GM18499 (cell line): ENCODE data around the gene EN1.

Experiments used
- ATAC-seq: cut with Tn5 transposase; IDR thresholded peaks from one replicate; pipeline ENCODE4 v1.9.1; 2021; ENCODE audit warnings: moderate number of reproducible peaks; ENCODE audit not compliant: insufficient read depth, unreplicated experiment

Gene EN1

DNA sequence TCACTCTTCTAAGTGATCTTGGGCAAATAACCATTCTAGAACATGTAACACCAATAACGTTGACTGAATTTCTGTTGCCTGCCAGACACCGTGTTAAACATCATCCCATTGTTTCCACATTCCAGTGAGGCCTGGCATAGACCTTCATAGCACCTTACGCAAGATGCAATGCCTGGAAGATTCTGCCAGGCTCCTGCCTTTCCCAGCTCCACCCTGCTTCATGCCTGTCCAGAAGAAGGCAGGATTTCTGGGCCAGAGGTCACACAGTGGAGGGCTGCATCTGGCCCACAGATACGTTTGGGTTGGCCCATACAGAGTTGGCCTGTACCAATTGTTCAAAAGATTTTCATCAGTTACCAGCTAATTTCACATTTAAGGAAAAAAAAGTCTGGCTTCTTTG is 46.3 kb downstream of the EN1 start:
- ATAC-seq: no peak

DNA sequence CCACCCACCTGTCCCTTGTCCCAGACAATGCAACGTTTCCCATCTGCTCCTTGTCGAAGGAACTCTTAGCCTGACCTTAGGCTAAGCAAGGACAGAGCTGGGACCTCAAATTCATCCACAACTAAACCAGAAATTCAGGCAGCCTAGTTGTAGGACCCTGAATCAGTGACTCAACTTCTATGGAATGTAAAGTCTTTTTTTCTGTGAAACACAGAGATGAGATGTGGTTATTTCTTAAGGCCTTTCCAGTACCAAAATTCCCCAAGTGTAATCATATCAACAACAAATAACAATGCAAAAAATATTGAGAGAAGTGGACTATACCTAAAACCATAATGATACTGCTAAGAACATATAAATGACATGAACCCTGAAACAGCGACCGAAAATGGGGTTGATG is 46.7 kb downstream of the EN1 start:
- ATAC-seq: no peak

- ATAC-seq: no peak
Measured at GRCh38 chr2:118794546-118794945, 52.9 kb downstream of the EN1 start.
